BJ (cell line): ENCODE results near the gene EOLA1. TPM values are rescaled to one million over a fixed set of nuclear protein-coding genes. Genes with fewer than 3 reads are reported as not detected.
"Not testable (repeated sequence)": the region's sequence is repeated elsewhere in the genome, so short reads cannot be mapped to it uniquely, and the experiment has no call there.

Experiments used
- CTCF ChIA-PET: fragments of 350-600 bp; formaldehyde crosslinking; extraction: SDS; loops from one replicate; lab custom pipeline; 2021; ENCODE audit warnings: antibody characterized with exemption, inconsistent platforms; lab: Yijun Ruan, JAX
- POLR2A ChIA-PET: fragments of 300-600 bp; sonication (Branson Sonifier 250); formaldehyde crosslinking; extraction: SDS; loops from one replicate; lab custom pipeline; 2021; ENCODE audit warnings: antibody characterized with exemption; lab: Charles Lee
- DNase-seq: peaks from one replicate; pipeline ENCODE4 v3.0.0-alpha.2; 2011; ENCODE audit warnings: low read depth
- H3K27me3 ChIP-seq: 2 replicates; pipeline ENCODE4 v1.6.0; 2011; ENCODE audit warnings: low read length; ENCODE audit not compliant: control insufficient read depth, insufficient read depth
- H3K36me3 ChIP-seq: 2 replicates; pipeline ENCODE4 v1.5.1; 2011; ENCODE audit warnings: low read length; ENCODE audit not compliant: control insufficient read depth, insufficient read depth
- H3K4me3 ChIP-seq: 2 replicates; pipeline ENCODE4 v1.5.1; 2011; ENCODE audit warnings: low read depth, mild to moderate bottlenecking, control low read depth, low read length
- CTCF ChIP-seq: IDR thresholded peaks from 2 replicates; pipeline ENCODE4 v1.5.1; 2011; ENCODE audit warnings: low read depth, mild to moderate bottlenecking, control low read depth, inconsistent platforms, low read length, moderate library complexity; ENCODE audit not compliant: insufficient read depth
- polyA plus RNA-seq: library from polyadenylated mRNA; depleted of rRNA; stranded (reverse); fragments of >200 nt; gene quantifications from 2 replicates; pipeline ENCODE4 v1.2.3, GENCODE V29; 2011

Gene EOLA1
- polyA plus RNA-seq, 1 experiment: 18.2 TPM

DNA sequence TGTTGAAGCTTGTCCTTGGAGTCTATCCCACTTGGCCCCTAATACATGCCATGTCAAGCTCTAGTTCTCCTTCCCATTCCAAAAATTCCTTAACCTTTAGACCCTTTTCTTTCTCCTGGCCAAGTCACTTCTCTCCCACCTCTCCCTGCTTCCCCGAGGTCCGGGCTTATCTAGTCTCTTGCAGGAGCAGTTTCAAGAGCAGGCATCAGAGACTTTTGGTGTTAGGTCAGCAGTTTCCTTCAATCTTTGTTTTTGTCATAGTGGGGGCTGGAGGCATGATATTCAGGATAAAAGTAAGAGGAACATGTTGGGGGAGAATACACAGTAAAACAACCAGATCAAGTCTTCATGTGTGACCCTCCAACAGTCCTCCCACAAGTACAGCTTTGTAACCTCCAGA is 24.2 kb upstream of the EOLA1 start:
- POLR2A ChIA-PET: no interaction called here
- no peaks in the 10 kb centered on the region for H3K36me3 ChIP-seq
- H3K27me3 ChIP-seq: no peaks in the 10 kb centered on the region
- no peak overlapping the region for H3K4me3 ChIP-seq
- TF ChIP-seq CTCF: no peak
- CTCF ChIA-PET: no interaction called here
- no peak for DNase-seq

DNA sequence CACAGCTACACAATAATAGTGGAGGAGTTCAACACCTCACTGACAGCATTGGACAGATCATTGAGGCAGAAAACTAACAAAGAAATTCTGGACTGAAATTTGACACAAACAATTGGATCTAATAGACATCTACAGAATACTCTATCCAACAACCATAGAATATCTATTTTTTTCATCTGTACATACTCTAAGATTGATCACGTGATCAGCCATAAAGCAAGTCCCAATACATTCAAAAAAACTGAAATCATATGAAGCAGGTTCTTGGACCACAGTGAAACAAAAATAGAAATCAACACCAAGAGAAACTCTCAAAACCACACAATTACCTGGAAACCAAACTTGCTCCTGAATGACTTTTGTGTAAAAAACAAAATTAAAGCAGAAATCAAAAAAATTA is 23.5 kb upstream of the EOLA1 start:
- DNase-seq: no peak
- ChIA-PET POLR2A (no interaction called here), CTCF (no interaction called here)
- TF ChIP-seq CTCF: no peak
- no peak overlapping the region for H3K4me3 ChIP-seq
- H3K36me3 ChIP-seq: no peaks in the 10 kb centered on the region
- H3K27me3 ChIP-seq: peaks cover 3% of the 10 kb centered on the region; the same call in 1 of the 2 replicates

DNA sequence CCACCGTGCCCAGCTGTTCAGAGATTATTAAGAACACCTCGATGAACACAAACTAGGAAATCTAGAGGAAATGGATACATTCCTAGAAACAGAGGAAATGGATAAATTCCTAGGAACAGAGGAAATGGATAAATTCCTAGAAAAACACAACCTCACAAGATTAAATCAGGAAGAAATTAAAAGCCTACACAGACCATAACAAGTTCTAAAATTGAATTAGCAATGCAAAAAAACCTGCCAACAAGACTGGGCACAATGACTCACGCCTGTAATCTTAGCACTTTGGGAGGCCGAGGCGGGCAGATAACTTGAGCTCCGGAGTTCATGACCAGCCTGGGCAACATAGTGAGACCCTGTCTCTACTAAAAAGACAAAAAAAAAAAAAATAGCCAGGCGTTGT is 22.6 kb upstream of the EOLA1 start:
- CTCF ChIA-PET: interaction anchor here (1.1 kb wide), 1 partner anchor 11 kb away, joined by 3 read pairs; no protein-coding TSS in a partner anchor
- Histone ChIP-seq H3K4me3 (no peak overlapping the region), H3K27me3 (peaks cover 3% of the 10 kb centered on the region; the same call in 1 of the 2 replicates), H3K36me3 (no peaks in the 10 kb centered on the region)
- POLR2A ChIA-PET: no interaction called here
- DNase-seq: no peak
- no peak for TF ChIP-seq CTCF

DNA sequence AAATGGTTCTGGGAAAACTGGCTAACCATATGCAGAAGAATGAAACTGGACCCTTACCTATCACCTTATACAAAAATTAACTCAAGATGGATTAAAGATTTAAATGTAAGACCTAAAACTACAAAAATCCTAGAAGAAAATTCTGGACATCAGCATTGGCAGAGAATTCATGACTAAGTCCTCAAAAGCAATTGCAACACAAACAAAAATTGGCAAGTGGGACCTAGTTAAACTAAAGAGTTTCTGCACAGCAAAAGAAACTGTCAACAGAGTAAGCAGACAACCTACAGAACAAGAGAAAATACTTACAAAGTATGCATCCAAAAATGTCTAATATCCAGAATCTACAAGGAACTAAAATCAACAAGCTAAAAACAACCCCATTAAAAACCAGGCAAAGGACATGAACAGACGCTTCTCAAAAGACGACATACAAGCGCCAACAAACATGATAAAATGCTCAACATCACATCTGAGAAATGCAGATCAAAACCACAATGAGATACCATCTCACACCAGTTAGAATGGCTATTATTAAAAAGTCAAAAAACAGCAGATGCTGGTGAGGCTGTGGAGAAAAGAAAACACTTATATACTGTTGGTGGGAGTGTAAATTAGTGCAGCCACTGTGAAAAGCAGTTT is 20.1 kb upstream of the EOLA1 start:
- H3K36me3 ChIP-seq, DNase-seq, H3K4me3 ChIP-seq, H3K27me3 ChIP-seq, POLR2A ChIA-PET: not testable (repeated sequence)
- CTCF ChIA-PET: interaction anchor here (2.0 kb wide), 1 partner anchor 9 kb away, joined by 10 read pairs; no protein-coding TSS in a partner anchor

- no peak for TF ChIP-seq CTCF
- H3K36me3 ChIP-seq: no peaks in the 10 kb centered on the region
- no peak for DNase-seq
- H3K4me3 ChIP-seq: no peak overlapping the region
- peaks cover 3% of the 10 kb centered on the region; the same call in 1 of the 2 replicates for H3K27me3 ChIP-seq
- ChIA-PET CTCF (interaction anchor here (2.0 kb wide), 1 partner anchor 9 kb away, joined by 10 read pairs; no protein-coding TSS in a partner anchor), POLR2A (no interaction called here)
Measured at GRCh38 chrX:149521438-149521837, 19.4 kb upstream of the EOLA1 start.
